HG02973 (cell line): Measurements from ENCODE around the gene DUSP1.

Source experiments
- ATAC-seq: cut with Tn5 transposase; IDR thresholded peaks from one replicate; pipeline ENCODE4 v1.9.1; 2021; ENCODE audit warnings: moderate library complexity; ENCODE audit not compliant: unreplicated experiment

The DUSP1 gene

DNA sequence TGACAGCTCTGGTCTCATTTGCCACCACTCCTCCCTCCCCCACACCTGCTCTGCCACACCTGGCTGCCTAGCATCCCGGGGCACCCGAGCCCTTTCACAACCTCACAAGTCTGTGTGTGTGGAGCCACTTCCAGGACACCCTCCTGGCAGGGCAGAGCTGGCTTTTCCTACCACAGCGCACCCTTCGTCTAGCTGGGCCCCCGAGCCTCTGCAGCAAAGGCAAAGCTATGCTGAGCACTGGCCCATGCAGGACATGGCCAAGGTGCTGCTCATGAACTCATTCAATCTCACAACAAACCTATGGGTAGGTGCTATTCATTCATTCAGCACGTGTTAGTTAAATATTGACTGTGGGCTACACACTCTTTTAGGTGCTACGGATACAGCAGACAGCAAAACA, 43.4 kb downstream of the DUSP1 start:
- no peak for ATAC-seq

DNA sequence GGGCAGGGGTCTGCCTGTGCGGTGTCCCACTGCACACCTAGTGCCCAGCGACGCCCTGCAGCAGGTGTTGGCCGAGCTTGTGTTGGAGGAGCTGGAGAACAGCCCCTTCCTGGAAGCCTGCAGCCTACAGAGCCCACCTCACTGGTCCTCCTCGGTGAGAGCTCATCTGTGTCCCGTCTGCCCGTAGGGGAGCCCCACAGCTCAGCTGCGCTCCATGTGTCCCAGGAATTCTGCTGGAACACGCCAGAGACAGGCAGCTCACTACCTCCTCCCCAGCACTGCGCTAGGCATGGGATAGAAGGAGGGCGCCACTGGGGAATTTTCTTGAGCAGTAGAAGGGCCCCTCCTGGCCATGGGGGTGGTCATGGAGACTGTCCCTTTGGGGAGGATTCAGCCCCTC, 44.0 kb downstream of the DUSP1 start:
- ATAC-seq = no peak

DNA sequence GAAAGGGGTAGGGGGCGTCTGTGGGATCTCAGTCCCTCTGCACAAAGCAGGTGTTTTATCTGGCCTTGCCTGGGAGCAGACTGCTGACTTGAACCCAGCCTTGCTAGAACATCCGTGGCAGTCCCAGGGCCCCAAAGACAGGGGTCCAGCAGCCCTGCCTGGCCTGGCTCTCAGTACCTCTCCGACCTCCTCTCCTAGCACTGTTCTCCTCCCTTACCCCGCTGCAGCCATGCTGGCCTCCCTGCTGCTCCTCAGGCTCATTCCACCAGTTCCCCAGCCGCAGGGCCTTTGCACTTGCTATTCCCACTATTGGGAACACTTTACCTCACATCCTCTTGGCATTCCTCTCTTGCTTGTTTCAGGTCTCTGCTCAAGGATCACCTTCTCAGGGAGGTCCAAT, 45.2 kb downstream of the DUSP1 start:
- no peak for ATAC-seq

DNA sequence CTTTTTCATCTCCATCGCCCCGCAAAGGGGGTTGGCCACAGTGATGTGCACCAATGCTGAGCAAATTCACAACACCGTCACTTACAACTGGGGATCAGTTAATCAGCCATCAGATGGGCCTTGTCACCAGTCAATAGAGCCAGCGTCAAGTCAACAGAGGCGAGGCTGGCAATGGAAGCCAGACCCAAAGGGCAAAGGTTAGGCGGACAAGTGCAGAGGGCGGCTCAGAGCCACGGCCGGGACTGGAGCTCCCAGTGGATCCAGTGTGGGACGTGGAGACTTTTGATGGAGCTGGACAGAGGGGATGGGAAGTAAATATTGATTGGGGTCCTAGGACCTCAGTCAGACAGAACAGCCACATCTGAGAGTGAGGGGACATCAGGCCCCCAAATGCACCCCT, 45.7 kb downstream of the DUSP1 start:
- ATAC-seq = no peak

DNA sequence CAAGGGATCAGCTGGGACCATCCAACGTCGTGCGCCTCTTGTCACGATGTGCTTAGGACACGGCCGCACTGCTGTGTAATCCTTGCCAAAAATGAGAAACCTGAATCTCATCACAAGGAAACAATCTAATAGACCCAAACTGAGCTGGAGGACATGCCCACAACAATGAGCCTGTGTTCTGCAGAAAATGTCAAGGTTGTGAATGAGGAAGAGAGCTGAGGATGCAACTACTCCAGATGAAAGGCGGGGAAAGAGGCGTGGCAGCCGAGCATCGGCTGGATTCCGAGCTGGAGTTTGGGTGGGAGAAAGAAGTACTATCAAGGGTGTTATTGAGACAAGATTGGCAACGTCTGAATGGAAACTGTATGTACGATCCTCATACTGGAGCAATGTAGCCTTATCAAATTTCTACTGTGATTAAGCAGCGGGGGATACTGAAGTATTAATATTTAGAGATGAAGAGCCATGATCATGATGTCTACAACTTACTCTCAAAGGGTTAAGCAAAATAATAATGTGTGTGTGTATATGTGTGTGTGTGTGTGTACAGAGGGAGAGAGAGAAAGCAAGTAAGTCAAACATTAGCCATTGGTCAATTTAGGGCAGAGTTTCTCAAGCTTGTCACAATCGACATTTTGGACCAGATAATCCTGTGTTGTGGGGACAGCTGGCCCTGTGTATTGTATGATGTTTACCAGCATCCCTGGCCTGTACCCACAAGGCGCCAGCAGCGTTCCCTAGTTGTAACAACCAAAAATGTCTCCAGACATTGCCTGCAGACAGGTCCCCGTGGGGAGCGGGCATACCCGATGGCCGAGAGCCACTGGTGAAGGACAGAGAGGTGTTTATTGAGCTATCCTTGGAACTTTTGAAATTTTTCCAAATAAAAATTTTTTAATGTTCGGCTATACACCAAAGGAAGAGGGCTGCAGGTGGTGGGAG, 46.5 kb downstream of the DUSP1 start:
- no peak for ATAC-seq

DNA sequence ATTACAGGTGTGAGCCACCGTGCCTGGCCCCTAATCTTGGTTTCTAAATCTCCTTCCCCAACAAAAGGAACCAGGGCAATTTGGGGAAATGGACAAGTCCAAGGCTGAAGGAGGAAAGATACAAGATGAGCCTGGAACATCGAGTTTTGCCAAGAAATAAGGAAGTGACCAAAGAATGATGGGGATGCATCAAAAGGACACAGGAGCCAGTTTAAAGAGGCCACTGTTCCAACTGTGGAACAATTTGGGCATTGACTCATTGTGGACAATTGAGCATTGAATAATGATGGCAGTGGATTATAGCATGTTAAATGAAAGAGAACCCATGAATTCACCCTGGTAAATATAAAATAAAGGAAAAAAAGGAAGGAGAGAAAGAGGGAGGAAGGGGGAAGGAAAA, 47.5 kb downstream of the DUSP1 start:
- no peak for ATAC-seq

DNA sequence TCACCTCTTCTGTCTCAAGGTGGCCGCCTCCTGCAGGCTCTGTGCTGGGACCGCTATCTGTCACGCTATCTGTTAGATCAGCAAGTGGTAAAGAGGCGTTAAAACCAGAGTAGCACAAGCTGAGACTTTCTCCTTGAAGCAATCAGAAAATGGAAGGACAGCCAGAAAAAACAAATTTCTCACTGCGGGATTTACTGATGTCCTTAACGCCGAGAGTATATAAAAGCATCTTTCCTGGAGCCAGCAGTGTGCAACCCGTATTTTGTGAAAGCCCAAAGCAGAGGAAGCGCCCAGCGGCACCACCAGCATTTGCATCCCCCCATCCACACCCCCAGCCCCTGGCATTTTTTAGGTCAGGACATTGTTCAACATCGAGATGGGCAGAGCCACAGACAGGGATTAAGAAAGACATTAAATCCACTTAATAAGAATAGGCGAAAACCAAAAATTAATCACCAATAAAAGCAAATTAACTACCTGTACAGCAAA, 48.6 kb downstream of the DUSP1 start:
- no peak for ATAC-seq

DNA sequence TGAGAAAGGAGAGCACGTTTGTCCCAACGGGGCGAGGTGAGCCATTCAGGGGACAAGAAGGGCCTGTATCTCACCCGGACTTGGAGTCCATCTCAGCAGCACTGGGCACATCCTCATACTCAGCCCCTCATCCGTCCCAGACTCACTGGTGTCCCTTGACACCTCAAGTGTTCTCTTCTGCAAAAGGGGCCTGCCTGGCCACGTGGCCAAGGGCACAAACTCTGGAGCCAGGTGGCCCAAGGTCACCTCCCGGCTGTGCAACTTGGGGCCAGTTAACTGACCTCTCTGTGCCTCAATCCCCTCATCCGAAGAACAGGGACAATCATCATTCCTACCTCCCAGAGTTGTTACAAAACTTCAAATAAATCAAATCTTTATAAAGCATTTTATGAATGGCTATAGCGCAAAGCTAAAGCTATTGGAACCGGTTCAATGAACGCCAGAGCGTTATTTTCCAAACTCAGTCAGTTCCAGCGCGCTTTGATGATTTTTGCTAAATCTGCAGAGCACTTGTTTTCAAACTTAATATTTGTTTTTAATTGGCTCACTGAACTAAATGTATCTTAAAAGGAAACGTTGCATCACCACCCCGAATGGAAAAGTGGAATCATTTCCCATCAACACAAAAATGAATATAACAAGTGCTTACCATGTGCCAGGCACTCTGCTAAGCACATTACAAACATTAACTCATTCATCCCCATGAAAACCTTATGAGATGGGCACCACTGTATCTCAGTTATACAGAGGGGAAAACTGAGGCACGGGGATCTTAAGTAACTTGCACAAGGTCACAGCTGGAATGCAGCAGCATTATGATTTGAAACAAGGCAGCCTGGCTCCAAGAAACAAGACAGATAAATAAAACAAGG, 49.3 kb downstream of the DUSP1 start:
- no peak for ATAC-seq

DNA sequence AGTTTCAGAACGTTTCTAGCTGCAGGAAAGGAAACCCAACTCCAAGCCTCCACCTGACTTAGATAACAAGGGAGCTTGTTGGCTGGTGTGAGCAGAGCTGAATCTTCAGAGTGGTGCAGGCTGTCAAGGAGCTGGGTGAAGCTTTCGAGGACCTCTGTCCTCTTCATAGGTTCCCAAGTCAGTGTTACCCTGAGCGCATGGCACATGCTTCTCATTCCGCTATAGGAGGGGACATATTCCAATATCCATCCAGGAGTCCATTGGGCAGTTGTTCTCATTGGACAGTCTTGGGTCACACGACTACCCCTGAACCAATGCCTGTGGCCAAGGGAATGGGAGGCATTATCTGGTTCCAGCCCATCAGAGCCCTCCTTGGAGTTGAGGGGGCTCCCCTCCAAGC, 50.3 kb downstream of the DUSP1 start:
- no peak for ATAC-seq

DNA sequence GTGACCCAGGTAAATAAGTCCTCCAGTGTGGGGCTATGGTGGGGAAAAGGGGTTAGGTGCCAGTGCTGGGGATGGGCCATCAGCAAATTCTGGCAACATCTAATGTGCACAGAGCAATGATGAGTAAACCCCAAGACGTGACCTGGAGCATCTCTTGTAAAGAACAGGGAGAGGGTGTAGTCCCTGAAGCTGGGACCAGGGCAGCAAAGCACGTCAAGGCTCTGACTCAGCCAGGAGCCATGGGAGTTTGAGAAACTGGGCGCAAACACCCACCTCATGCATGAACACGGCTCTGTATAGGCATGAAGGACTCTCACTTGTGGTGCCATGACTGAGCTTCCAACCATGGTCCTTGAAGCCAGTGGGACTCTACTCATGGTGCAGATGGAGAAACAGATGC, 51.8 kb downstream of the DUSP1 start:
- no peak for ATAC-seq

DNA sequence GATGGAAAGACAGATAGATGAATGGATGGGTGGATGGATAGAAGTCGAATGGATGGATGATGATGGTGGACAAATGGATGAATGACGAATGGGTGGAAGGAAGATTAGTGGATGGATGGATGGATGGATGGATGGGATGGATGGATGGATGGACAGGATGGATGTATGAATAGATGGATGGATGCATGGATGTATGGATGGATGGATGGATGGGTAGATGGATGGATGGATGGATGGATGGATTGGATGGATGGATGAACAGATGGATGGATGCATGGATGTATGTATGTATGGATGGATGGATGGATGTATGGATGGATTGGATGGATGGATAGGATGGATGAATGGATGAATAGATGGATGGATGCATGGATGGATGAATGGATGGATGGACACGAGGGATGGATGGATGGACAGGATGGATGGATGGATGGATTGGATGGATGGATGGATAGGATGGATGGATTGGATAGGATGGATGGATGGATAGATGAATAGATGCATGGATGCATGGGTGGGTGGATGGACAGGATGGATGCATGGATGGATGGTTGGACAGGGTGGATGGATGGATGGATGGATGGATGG, 52.4 kb downstream of the DUSP1 start:
- no peak for ATAC-seq
